ENCODE data around the gene ANKFY1. TPM values are rescaled to one million over a fixed set of nuclear protein-coding genes. Genes with fewer than 3 reads are reported as not detected.
"Not testable (repeated sequence)": the region's sequence is repeated elsewhere in the genome, so short reads cannot be mapped to it uniquely, and the experiment has no call there.

ANKFY1 gene
- total RNA-seq, 1 donor from 2014 or later = 72.6 TPM

GRCh38 chr17:4201226-4201625 is 62.6 kb downstream of the ANKFY1 start:
- Mint-ChIP-seq H3K27ac (no peak overlapping the region), H3K4me1 (ENCODE audit: unreplicated experiment) (no peaks in the 10 kb centered on the region), H3K36me3 (peaks cover 20% of the 10 kb centered on the region), H3K27me3 (no peaks in the 10 kb centered on the region), H3K9me3 (no peaks in the 10 kb centered on the region), H3K4me3 (no peak overlapping the region)
- no peak for TF ChIP-seq CTCF (conservative IDR thresholded peaks at IDR 0.05)
- DNase-seq (ENCODE audit: extremely low spot score, unreplicated experiment) = no peak

- Mint-ChIP-seq H3K36me3 (peaks cover 21% of the 10 kb centered on the region), H3K27ac (no peak overlapping the region), H3K27me3 (no peaks in the 10 kb centered on the region), H3K4me3 (no peak overlapping the region), H3K9me3 (no peaks in the 10 kb centered on the region), H3K4me1 (ENCODE audit: unreplicated experiment) (no peaks in the 10 kb centered on the region)
- peak; percentile 86 for TF ChIP-seq CTCF (conservative IDR thresholded peaks at IDR 0.05)
- no peak for DNase-seq (ENCODE audit: extremely low spot score, unreplicated experiment)
Observed at GRCh38 chr17:4199818-4200402, 63.9 kb downstream of the ANKFY1 start.

- Mint-ChIP-seq H3K4me3 (no peak overlapping the region), H3K9me3 (no peaks in the 10 kb centered on the region), H3K27me3 (no peaks in the 10 kb centered on the region), H3K36me3 (peaks cover 16% of the 10 kb centered on the region), H3K4me1 (ENCODE audit: unreplicated experiment) (no peaks in the 10 kb centered on the region), H3K27ac (no peak overlapping the region)
- TF ChIP-seq CTCF (conservative IDR thresholded peaks at IDR 0.05) = no peak
- DNase-seq (ENCODE audit: extremely low spot score, unreplicated experiment) = no peak
Observed at GRCh38 chr17:4198995-4199394, 64.8 kb downstream of the ANKFY1 start.

GRCh38 chr17:4195306-4195705 is 68.5 kb downstream of the ANKFY1 start:
- no peak for TF ChIP-seq CTCF (conservative IDR thresholded peaks at IDR 0.05)
- Mint-ChIP-seq H3K4me3 (no peak overlapping the region), H3K9me3 (no peaks in the 10 kb centered on the region), H3K27me3 (no peaks in the 10 kb centered on the region), H3K36me3 (peaks cover 15% of the 10 kb centered on the region), H3K27ac (no peak overlapping the region), H3K4me1 (ENCODE audit: unreplicated experiment) (no peaks in the 10 kb centered on the region)
- DNase-seq (ENCODE audit: extremely low spot score, unreplicated experiment) = no peak

- Mint-ChIP-seq H3K4me3 (no peak overlapping the region), H3K27ac (no peak overlapping the region), H3K9me3 (no peaks in the 10 kb centered on the region)
Observed at GRCh38 chr17:4194796-4195195, 69.0 kb downstream of the ANKFY1 start.

GRCh38 chr17:4190791-4191190 is 73.0 kb downstream of the ANKFY1 start:
- not testable (repeated sequence) for H3K4me3 Mint-ChIP-seq; H3K27ac Mint-ChIP-seq; H3K4me1 Mint-ChIP-seq (ENCODE audit: unreplicated experiment); H3K27me3 Mint-ChIP-seq; H3K9me3 Mint-ChIP-seq; DNase-seq (ENCODE audit: extremely low spot score, unreplicated experiment)
- peaks cover 22% of the 10 kb centered on the region for H3K36me3 Mint-ChIP-seq

More at GRCh38 chr17:4194796-4195195, 69.0 kb downstream of the ANKFY1 start:
- no peak for TF ChIP-seq CTCF (conservative IDR thresholded peaks at IDR 0.05)
- no peaks in the 10 kb centered on the region for H3K27me3 Mint-ChIP-seq
- no peaks in the 10 kb centered on the region for H3K4me1 Mint-ChIP-seq (ENCODE audit: unreplicated experiment)
- peaks cover 15% of the 10 kb centered on the region for H3K36me3 Mint-ChIP-seq
- no peak for DNase-seq (ENCODE audit: extremely low spot score, unreplicated experiment)
